Gastrocnemius medialis (tissue), 4 donors: ENCODE measurements around the gene TBC1D2. TPM values are rescaled to one million over a fixed set of nuclear protein-coding genes. Genes with fewer than 3 reads are reported as not detected.
A peak's percentile ranks its signal among the peaks of the same experiment; 100 is the strongest.

Source experiments
- ATAC-seq, 2 donors: fragments of 150-250 bp; one replicate each; pipeline ENCODE4 v1.9.1; 2016
- DNase-seq, 2 donors: peaks; one replicate each; pipeline ENCODE4 v3.0.0-alpha.2; 2019
- H3K27ac ChIP-seq, 4 donors: fragments of 200-600 bp; sonication (generic); 1 replicate in 1 of 4; 2 replicates in 3 of 4; pipeline ENCODE4 v1.5.1; 2016 to 2018; ENCODE audit warnings: mild to moderate bottlenecking in 2 of 4, moderate library complexity in 1 of 4
- H3K27me3 ChIP-seq, 3 donors: fragments of 200-600 bp; sonication (generic) in 2 of 3; 1 replicate in 1 of 3; 2 replicates in 2 of 3; pipeline versions ENCODE4 v1.5.1 to v1.6.0; 2016 to 2019; ENCODE audit warnings: mild to moderate bottlenecking in 1 of 3, moderate library complexity in 1 of 3
- H3K36me3 ChIP-seq, 2 donors: fragments of 200-600 bp; sonication (generic) in 1 of 2; one replicate each; pipeline ENCODE4 v1.5.1; 2017 to 2018
- H3K4me1 ChIP-seq, 2 donors: fragments of 200-600 bp; sonication (generic) in 1 of 2; one replicate each; pipeline ENCODE4 v1.5.1; 2016 to 2017; ENCODE audit warnings: mild to moderate bottlenecking in 2 of 2
- H3K4me3 ChIP-seq, 4 donors: fragments of 200-600 bp; sonication (generic) in 3 of 4; 1 replicate in 1 of 4; 2 replicates in 3 of 4; pipeline ENCODE4 v1.5.1; 2016 to 2019; ENCODE audit warnings: mild to moderate bottlenecking in 2 of 4
- H3K9me3 ChIP-seq, 3 donors: fragments of 200-600 bp; sonication (generic) in 2 of 3; 1 replicate in 1 of 3; 2 replicates in 2 of 3; pipeline ENCODE4 v1.5.1; 2016 to 2019
- POLR2A ChIP-seq, 2 donors: fragments of 450-650 bp; IDR thresholded peaks; one replicate each; pipeline ENCODE4 v1.6.1; 2017; ENCODE audit warnings: antibody characterized with exemption in 2 of 2, mild to moderate bottlenecking in 2 of 2, moderate library complexity in 2 of 2
- in situ Hi-C, 4 donors: fragments of 200-750 bp; cut with MboI; loops; one replicate each; pipeline versions ENCODE4 v1.15.0 to v1.8.0; 2017; ENCODE audit warnings: low sequenced_read_pairs in 4 of 4
- intact Hi-C: fragments of 100-400 bp; cut with DNase I; formaldehyde crosslinking; loops from one replicate; pipeline ENCODE4 v1.15.1; 2023; ENCODE audit warnings: low total_unique reads
- total RNA-seq, 4 donors: library from RNA; depleted of rRNA; stranded (reverse); fragments of >200 nt; gene quantifications; one replicate each; pipeline versions ENCODE4 v1.1.0 to v1.2.3, GENCODE V29; 2016
- TF ChIP-seq, protein P1 (sequence below), 5 experiments: fragments of 450-650 bp in 3 of 5; fragments of 200-600 bp in 2 of 5; sonication (generic) in 2 of 5; IDR thresholded peaks in 4 of 5; conservative IDR thresholded peaks in 1 of 5; 1 replicate in 4 of 5; 2 replicates in 1 of 5; pipeline ENCODE4 v1.5.1; 2016 to 2019; ENCODE audit warnings: antibody characterized with exemption in 5 of 5, mild to moderate bottlenecking in 3 of 5, moderate library complexity in 3 of 5

Gene TBC1D2
- total RNA-seq, 4 donors from 2014 or later: 0.66 to 2.9 (median 1.6) TPM

DNA sequence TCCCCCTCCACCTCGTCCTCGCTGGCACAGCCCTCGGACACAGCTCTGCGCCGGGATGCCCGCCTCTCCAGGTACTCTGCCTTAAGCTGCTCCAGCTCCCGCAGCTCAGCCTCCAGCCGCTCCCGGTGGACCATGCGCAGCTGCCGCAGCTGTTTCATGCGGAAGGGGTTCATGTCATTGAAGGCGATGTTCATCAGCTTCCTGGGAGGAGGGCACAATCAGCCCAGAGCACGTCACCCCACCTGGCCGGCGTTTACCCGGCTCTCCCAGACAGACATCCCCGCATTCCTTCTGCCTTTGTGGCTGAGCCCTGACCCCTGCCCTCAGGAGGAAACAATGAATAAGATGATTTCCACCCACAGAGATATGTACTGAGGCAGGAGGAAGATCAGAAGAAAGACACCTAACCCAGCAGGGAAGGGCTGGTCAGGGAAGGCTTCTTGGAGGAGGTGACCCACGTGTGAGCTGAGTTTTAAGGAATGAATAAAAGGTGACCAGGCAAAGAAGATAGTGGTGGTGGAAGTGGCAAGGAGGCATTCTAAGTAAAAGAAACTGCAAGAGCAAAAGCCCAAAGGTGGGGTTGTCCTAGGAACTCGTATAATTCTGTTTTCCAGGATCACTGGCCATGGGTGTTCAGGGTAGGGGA lies 55.9 kb downstream of the TBC1D2 start:
- H3K9me3 ChIP-seq: no peaks in the 10 kb centered on the region
- in situ Hi-C loops: loop anchor here in 1 of 4 donors (10.0 kb wide), 1 partner anchor 65 kb away; no protein-coding TSS in a partner anchor
- DNase-seq (no peak), ATAC-seq (no peak)
- H3K36me3 ChIP-seq: no peaks in the 10 kb centered on the region
- no peak overlapping the region for H3K4me3 ChIP-seq
- no peaks in the 10 kb centered on the region for H3K4me1 ChIP-seq
- intact Hi-C loops: no loop called here
- no peak for TF ChIP-seq POLR2A (IDR thresholded peaks at IDR 0.05)
- TF ChIP-seq, protein P1, sequence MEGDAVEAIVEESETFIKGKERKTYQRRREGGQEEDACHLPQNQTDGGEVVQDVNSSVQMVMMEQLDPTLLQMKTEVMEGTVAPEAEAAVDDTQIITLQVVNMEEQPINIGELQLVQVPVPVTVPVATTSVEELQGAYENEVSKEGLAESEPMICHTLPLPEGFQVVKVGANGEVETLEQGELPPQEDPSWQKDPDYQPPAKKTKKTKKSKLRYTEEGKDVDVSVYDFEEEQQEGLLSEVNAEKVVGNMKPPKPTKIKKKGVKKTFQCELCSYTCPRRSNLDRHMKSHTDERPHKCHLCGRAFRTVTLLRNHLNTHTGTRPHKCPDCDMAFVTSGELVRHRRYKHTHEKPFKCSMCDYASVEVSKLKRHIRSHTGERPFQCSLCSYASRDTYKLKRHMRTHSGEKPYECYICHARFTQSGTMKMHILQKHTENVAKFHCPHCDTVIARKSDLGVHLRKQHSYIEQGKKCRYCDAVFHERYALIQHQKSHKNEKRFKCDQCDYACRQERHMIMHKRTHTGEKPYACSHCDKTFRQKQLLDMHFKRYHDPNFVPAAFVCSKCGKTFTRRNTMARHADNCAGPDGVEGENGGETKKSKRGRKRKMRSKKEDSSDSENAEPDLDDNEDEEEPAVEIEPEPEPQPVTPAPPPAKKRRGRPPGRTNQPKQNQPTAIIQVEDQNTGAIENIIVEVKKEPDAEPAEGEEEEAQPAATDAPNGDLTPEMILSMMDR (IDR thresholded peaks at IDR 0.05 in 4 of 5, conservative IDR thresholded peaks at IDR 0.05 in 1 of 5): no peak
- H3K27ac ChIP-seq: no peak overlapping the region
- no peaks in the 10 kb centered on the region for H3K27me3 ChIP-seq

- in situ Hi-C loops: no loop called here
These were observed 59.8 kb downstream of the TBC1D2 start for GRCh38 chr9:98195671-98196070.

GRCh38 chr9:98193336-98193944 lies 62.0 kb downstream of the TBC1D2 start:
- Histone ChIP-seq H3K4me1 (peaks cover 0 to 7% of the 10 kb centered on the region in 2 donors), H3K27me3 (no peaks in the 10 kb centered on the region), H3K4me3 (peak overlapping the region; percentile 63 to 73 (median 67)), H3K36me3 (no peaks in the 10 kb centered on the region), H3K9me3 (no peaks in the 10 kb centered on the region), H3K27ac (peak overlapping the region in 1 of 4 donors; percentile 38)
- no peak for TF ChIP-seq POLR2A (IDR thresholded peaks at IDR 0.05)
- TF ChIP-seq, protein P1 (IDR thresholded peaks at IDR 0.05 in 4 of 5, conservative IDR thresholded peaks at IDR 0.05 in 1 of 5): no peak
- no peak for DNase-seq
- in situ Hi-C loops (no loop called here), intact Hi-C loops (loop anchor here (5.0 kb wide), 2 partner anchors 64 to 271 kb away; partner anchors contain the start of genes TBC1D2 and TRMO)
- ATAC-seq: no peak

More at GRCh38 chr9:98195671-98196070, 59.8 kb downstream of the TBC1D2 start:
- intact Hi-C loops: no loop called here
- no peak overlapping the region for H3K4me3 ChIP-seq
- H3K27ac ChIP-seq: no peak overlapping the region
- H3K4me1 ChIP-seq: peaks cover 0 to 7% of the 10 kb centered on the region in 2 donors
- H3K36me3 ChIP-seq: no peaks in the 10 kb centered on the region
- H3K9me3 ChIP-seq: no peaks in the 10 kb centered on the region
- no peak for DNase-seq
- TF ChIP-seq, protein P1 (IDR thresholded peaks at IDR 0.05 in 4 of 5, conservative IDR thresholded peaks at IDR 0.05 in 1 of 5): no peak
- TF ChIP-seq POLR2A (IDR thresholded peaks at IDR 0.05): no peak
- H3K27me3 ChIP-seq: no peaks in the 10 kb centered on the region
- no peak for ATAC-seq

- in situ Hi-C loops (no loop called here), intact Hi-C loops (loop anchor here (5.0 kb wide), 2 partner anchors 65 to 270 kb away; partner anchors contain the start of genes TBC1D2 and TRMO)
- TF ChIP-seq, protein P1 (IDR thresholded peaks at IDR 0.05 in 4 of 5, conservative IDR thresholded peaks at IDR 0.05 in 1 of 5): peak in 2 of 5 experiments; percentile 7 to 22
- peak; percentile 9 to 42 for TF ChIP-seq POLR2A (IDR thresholded peaks at IDR 0.05)
- Histone ChIP-seq H3K36me3 (no peaks in the 10 kb centered on the region), H3K27ac (peak within 1 kb of the TSS; percentile 27 to 58 (median 41)), H3K27me3 (no peaks in the 10 kb centered on the region), H3K9me3 (no peaks in the 10 kb centered on the region), H3K4me1 (peaks cover 0 to 7% of the 10 kb centered on the region in 2 donors), H3K4me3 (peak within 1 kb of the TSS; percentile 63 to 73 (median 67))
- DNase-seq (no peak), ATAC-seq (peak; percentile 66 to 77)
These were observed 62.7 kb downstream of the TBC1D2 start, which contains the start of gene CORO2A for GRCh38 chr9:98192503-98193335. Gene CORO2A, minus strand, starts transcription at chr9:98192637. Its CDS starts 34,977 bp downstream, at chr9:98157660.
